KG1 (cell line): Measurements from ENCODE around the gene SCN3B.

Experiments used
- DNase-seq: peaks from one replicate; lab custom pipeline; 2025; lab: John Stamatoyannopoulos, UW

The SCN3B gene

GRCh38 chr11:123597859-123598258 is 56.6 kb downstream of the SCN3B start:
- DNase-seq, result no peak

GRCh38 chr11:123594921-123595320 is 59.5 kb downstream of the SCN3B start:
- DNase-seq, result no peak

DNA sequence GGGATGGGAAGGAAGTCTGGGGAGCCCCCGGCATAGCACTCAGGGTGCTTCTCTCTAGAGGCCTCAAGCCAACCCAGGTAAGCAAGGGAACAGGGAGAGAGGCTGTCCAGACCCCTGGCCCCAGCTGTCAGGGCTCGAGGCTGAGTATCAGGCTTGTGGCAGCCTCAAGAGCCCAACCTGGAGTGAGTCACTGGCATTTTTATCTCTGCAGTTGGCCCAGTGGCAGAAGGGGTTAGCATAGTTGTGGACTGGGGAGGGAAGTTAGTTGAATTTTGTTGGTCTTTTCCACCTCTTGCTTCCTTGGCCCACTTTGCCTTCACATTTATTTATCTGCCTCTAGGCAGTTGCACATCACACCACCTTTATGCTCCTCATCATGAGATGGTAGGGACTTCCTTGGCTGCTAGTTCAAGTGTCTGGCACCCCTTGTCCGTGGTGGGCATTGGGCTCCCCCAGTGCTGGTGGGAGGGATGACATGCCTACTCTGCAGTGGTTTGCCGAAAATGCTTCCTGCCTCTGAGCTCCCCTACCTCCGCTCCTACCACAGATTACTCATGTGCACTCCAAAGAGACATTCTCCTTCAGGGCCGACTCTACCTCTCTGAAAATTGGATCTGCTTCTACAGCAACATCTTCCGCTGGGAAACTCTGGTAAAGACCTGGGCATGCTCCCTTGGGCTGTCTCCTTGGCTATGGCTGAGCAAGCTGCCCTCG is 60.1 kb downstream of the SCN3B start:
- no peak for DNase-seq

DNA sequence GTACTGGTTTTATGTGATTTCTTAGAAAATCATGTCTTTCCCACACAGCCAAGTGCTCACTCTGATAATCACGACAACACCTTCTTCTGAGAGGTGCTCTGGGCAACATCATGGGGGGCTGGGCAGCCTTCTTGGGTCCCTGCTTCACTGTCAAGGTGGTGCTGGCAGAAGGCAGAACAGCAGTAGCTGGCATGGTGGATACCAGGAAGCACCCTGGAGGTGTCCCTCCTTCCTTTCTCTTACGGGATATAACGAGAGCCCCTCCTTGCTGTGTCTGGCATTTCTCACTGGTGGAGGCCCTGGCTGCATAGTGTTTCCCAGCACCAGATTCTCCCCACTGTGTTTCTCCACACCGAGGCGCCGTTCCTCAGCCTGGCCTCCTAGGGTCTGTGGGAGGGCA is 60.9 kb downstream of the SCN3B start:
- DNase-seq, result no peak

- no peak for DNase-seq
Measured at GRCh38 chr11:123590296-123590912, 64.0 kb downstream of the SCN3B start.

DNA sequence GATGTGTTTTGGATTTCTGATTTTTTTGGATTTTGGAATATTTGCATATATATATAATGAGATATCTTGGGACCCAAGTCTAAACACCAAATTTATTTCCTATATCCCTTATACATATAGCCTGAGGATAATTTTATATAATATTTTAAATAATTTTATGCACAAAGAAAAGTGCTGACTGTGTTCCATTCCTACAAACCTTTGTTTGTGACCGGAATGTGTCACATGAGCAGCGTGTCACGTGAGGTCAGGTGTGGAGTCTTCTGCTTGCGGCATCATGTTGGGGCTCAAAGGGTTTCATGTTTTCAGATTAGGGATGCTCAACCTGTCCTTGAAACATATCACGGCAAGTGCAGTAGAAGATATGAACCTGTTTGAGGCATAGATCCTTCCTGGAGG is 65.6 kb downstream of the SCN3B start:
- no peak for DNase-seq

- no peak for DNase-seq
Measured at GRCh38 chr11:123588117-123588863, 66.1 kb downstream of the SCN3B start.

DNA sequence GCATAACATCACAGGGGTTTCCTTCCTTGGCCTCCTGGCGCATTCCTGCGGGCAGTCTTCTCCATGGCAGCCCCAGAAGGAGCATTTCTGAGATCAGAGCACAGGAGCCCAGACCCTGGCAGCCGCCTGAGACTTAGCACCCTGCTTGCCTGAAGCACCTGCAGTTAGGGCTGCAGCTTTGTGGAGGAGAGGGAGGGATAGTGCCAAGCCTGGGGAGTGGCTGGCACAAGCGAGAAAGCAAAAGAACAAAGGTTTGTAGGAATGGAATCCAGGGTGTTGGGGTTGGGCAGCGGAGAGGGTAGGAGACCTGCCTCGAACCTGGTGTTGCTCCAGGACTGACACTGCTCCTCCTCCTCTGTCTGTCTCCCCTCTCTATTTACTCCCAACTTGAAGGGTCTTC is 66.9 kb downstream of the SCN3B start:
- DNase-seq, result no peak

- no peak for DNase-seq
Measured at GRCh38 chr11:123587044-123587443, 67.4 kb downstream of the SCN3B start.

DNA sequence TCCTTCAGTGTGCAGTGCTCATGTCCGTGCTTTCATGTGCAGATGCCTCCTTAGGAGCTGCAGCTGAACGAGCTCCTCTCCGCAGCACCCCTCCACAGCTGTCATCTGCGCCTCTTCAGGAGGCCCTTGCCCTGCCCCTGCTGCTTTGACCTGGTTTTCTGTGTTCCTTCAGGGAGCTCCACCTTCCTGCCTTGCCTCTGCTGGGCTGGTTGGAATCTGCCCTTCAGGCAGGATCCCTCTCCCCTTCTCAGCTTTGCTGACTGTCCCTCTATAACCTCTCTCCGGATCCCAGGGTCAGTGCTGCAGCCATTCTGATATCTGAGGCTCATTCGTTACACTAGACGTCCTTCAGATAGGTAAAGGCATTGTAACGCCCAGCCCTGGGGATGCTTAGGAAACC is 67.9 kb downstream of the SCN3B start:
- DNase-seq, result no peak

DNA sequence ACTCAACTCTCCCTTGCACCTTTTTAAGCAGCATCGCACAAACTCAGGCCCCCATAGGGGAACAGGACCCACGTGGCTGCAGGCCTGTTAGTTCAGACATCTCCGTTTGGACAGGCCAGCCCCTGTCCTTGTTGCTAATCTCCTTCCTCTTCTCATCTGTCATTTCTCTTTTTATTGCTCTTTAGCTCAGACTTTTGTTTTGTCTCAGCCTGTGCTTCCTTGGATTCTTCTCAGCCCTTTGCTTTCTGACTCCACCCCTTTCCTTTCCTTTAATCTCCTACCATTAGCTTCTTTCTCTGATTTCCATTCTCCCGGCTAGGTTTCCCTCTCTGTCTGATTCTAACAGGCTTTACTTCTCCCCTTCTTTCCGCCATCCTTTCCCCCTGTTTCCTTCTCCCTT is 68.7 kb downstream of the SCN3B start:
- DNase-seq, result no peak

DNA sequence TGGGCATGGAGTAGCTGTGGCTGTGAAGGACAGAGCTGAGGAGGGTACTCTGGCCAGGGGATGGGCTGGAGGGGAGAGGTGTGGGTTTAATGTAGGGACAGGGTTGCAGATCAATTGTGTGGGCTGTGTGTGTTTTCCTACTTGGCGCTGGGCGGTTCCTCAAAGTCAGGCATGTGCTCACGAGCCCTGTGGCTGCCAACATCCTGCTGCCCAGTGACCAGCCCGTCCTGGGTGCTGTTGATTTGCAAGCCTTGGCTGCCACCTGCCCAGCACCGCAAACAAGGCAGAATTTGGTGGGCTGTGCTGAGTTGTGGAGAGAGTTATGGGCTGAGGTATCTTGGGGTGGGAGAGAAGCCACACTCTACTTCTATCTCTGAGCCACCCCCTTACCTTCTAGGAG is 69.2 kb downstream of the SCN3B start:
- DNase-seq, result no peak

DNA sequence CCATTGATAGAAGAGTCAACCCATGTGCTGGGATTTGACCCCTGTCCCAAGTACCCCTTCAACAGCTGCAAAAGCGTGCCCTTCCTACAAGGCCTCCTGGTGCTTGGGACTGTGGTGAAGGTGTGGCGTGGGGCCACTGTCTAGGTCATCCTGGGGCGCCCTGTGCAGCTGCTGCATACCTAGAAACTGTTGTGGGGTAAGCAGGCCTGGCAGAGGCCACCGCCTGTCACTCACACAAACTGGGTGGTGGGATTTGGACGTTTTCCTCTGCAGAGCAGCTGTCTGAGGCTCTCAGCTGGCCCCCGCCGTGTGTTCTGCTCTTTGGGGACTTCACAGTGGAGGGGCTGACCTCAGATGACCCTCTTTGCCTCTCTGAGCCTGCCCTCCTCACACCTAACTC is 69.7 kb downstream of the SCN3B start:
- DNase-seq, result no peak

- DNase-seq, result no peak
Measured at GRCh38 chr11:123584186-123584585, 70.2 kb downstream of the SCN3B start.

DNA sequence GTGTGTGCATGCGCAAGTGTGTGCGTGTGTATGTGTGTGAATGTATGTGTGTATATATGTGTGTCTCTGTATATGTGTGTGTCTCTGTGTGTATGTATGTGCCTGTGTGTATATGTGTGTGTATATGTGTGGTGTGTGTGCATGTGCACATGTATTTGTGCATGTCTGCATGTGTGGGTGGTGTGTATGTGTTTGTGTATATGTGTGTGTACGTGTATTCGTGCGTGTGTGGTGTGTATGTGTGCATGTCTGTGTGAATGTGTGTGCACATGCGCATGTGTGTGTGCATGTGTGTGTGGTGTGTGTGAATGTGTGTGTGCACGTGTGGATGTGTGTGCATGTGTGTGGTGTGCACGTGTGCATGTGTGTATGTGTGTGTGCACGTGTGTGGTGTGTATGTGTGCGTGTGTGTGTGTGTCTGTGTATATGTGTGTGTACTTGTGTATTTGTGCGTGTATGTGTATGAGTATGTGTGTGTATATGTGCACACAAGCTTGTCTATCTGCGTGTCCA is 71.4 kb downstream of the SCN3B start:
- DNase-seq, result no peak

DNA sequence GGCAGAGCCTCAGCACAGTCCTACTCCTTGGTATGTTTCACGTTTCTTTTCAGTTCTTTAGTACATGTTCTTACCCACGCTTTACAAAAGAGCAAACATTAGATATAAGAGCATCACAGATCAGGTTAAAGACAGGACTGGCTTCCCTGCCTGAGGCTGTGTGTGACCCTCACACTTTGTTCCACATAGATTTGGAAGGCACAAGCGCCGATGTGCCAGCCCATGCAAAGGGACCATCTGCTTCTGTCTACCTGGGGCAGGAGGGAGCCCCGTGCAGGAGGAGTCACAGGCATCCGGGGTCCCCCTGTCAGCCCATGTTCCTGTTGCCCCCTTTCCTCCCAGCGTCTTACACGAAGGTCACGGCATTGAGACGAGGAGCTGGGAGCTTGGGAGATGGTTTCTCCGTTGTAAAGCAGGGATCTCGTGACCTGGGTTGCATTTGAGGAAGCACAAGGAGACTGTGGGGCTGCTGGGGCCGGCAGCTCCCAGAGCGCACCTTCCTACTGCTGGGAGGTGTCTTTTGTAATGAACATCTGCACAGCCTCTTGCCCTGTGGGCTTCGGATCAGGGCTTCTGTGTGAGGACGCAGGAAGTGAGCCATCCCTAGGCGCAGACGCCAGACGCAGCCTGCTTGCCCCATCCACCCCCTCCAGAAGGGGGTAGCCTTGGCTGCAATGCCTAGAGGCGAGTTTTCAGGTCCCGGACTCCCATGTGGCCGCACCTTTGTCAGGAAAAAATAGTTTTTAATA is 72.6 kb downstream of the SCN3B start:
- DNase-seq, result no peak

DNA sequence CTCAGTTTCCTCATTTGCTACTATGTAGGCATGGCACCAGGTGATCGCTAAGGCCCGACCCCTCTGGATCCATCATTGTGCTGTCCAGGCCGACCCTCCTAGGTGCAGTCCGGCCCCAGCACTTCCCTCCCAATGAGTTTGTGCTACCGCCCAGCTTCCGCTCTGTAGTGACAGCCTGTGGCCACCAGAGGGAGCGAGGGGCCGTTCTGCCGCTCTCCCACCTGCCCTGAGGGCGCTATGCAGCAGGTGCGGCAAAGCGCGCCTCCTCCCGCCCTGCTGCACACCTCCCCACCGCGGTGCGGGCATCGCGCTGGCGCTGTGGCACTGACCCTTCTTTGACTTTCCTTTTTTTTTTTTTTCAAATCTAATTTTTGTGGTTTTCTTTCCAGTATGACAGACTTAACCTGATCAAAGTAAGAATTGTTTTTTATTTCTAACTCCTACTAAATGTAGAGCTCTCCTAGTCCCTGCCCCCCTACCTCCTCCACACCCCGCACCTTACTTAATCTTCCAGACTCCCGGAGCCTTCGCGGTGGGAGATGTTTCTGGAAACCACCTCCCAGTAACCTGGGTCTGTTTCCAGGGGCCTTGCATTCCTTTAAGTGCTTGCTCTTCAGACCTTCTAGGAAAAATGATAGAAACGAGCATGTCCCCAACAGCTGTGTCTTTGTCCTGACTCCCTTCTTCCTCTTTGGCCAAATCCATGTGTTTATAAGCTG is 73.7 kb downstream of the SCN3B start:
- DNase-seq, result no peak

DNA sequence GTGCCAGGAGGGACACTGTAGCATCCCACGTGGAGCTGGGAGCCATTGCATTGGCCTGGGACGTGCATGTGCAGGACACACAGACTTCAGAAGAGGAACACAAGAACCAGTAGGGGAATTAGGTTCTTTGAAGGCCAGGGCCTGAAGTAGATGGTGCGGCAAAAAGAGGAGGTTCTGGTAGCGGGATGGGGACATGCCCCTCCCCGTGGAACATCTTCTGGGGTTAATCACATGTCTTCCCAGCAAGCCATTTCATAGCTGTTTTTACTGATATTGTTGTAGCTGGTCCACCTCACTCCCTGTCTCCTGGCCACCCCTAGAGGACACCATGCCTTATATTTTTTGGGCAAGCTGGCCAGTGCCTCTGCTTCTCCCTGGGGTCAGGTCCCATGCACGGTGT is 74.3 kb downstream of the SCN3B start:
- no peak for DNase-seq

GRCh38 chr11:123579482-123579812 is 75.0 kb downstream of the SCN3B start:
- no peak for DNase-seq
